B cell (primary cell): ENCODE results near the gene SORD. TPM values are rescaled to one million over a fixed set of nuclear protein-coding genes. Genes with fewer than 3 reads are reported as not detected.

ENCODE experiments used
- ATAC-seq: fragments of 200-7000 bp; cut with Tn5 transposase; one replicate; pipeline ENCODE4 v1.10.0; 2021; ENCODE audit warnings: low read depth, mild to moderate bottlenecking, moderate number of reproducible peaks, moderate library complexity
- CTCF ChIA-PET: fragments of 350-600 bp; sonication (Branson Sonifier 250); formaldehyde crosslinking; loops from one replicate; lab custom pipeline; 2021; ENCODE audit warnings: antibody characterized with exemption, inconsistent platforms; lab: Charles Lee
- POLR2A ChIA-PET: fragments of 350-600 bp; sonication (Branson Sonifier 250); formaldehyde crosslinking; loops from one replicate; lab custom pipeline; 2021; ENCODE audit warnings: antibody characterized with exemption; lab: Charles Lee
- DNase-seq: peaks from one replicate; pipeline ENCODE4 v3.0.0; 2013
- H2AFZ ChIP-seq: 2 replicates; pipeline ENCODE4 v1.6.1; 2012; ENCODE audit warnings: mild to moderate bottlenecking, low read depth, low read length; ENCODE audit not compliant: insufficient read depth, poor library complexity, severe bottlenecking
- H3K27ac ChIP-seq, 2 donors: 1 replicate in 1 of 2; 2 replicates in 1 of 2; pipeline ENCODE4 v1.5.1; 2012 to 2013; ENCODE audit warnings: low read length in 2 of 2, mild to moderate bottlenecking in 2 of 2, moderate library complexity in 1 of 2
- H3K27me3 ChIP-seq, 4 experiments: fragments of 200-600 bp in 1 of 4; sonication (generic) in 1 of 4; replicated peaks in 1 of 4; 1 replicate in 2 of 4; 2 replicates in 2 of 4; pipeline versions ENCODE4 v1.6.1 to v1.7.0; 2013 to 2016; ENCODE audit warnings: low read length in 3 of 4, mild to moderate bottlenecking in 2 of 4, mixed read lengths in 1 of 4, moderate library complexity in 1 of 4; ENCODE audit not compliant: insufficient read depth in 4 of 4, control insufficient read depth in 3 of 4; ENCODE audit errors: control extremely low read depth in 1 of 4
- H3K36me3 ChIP-seq, 2 experiments: replicated peaks in 1 of 2; 1 replicate in 1 of 2; 2 replicates in 1 of 2; pipeline versions ENCODE4 v1.6.1 to v1.7.1; 2013; ENCODE audit warnings: low read length in 1 of 2; ENCODE audit not compliant: insufficient read depth in 2 of 2, control insufficient read depth in 1 of 2; ENCODE audit errors: control extremely low read depth in 1 of 2, extremely low read depth in 1 of 2
- H3K4me1 ChIP-seq, 2 donors: fragments of 200-600 bp in 1 of 2; sonication (generic) in 1 of 2; 1 replicate in 1 of 2; 2 replicates in 1 of 2; pipeline versions ENCODE4 v1.5.1 to v1.6.1; 2013 to 2017; ENCODE audit warnings: low read length in 2 of 2; ENCODE audit not compliant: control insufficient read depth in 2 of 2, insufficient read depth in 2 of 2
- H3K4me2 ChIP-seq: replicated peaks from 2 replicates; pipeline ENCODE3; 2012; ENCODE audit warnings: mild to moderate bottlenecking, low read depth, low read length; ENCODE audit not compliant: poor library complexity, severe bottlenecking
- H3K4me3 ChIP-seq, 5 experiments: fragments of 200-600 bp in 1 of 5; sonication (generic) in 1 of 5; 1 replicate in 3 of 5; 2 replicates in 2 of 5; pipeline versions ENCODE4 v1.5.1 to v1.7.0; 2011 to 2016; ENCODE audit warnings: low read length in 4 of 5, mild to moderate bottlenecking in 4 of 5, low read depth in 2 of 5, control low read depth in 1 of 5, moderate library complexity in 1 of 5; ENCODE audit not compliant: insufficient read depth in 1 of 5; ENCODE audit errors: control extremely low read depth in 1 of 5, extremely low read depth in 1 of 5
- H3K79me2 ChIP-seq: fragments of 200-600 bp; sonication (generic); one replicate; pipeline ENCODE4 v1.6.0; 2016; ENCODE audit warnings: low read length; ENCODE audit not compliant: control insufficient read depth, insufficient read depth
- H3K9ac ChIP-seq: fragments of 200-600 bp; sonication (generic); 2 replicates; pipeline ENCODE4 v1.6.1; 2017; ENCODE audit warnings: mild to moderate bottlenecking, low read length, moderate library complexity
- H3K9me3 ChIP-seq, 3 donors: one replicate each; pipeline versions ENCODE4 v1.6.1 to v1.7.1; 2013; ENCODE audit warnings: low read length in 2 of 3; ENCODE audit not compliant: control insufficient read depth in 2 of 3, insufficient read depth in 1 of 3; ENCODE audit errors: control extremely low read depth in 1 of 3
- H4K20me1 ChIP-seq: 2 replicates; pipeline ENCODE4 v1.6.0; 2012; ENCODE audit warnings: mild to moderate bottlenecking, low read length; ENCODE audit not compliant: insufficient read depth, control insufficient read depth, poor library complexity, severe bottlenecking
- H3K27ac Mint-ChIP-seq: one replicate; pipeline ENCODE4 v1.8.0; 2021; ENCODE audit warnings: mixed read lengths
- H3K27me3 Mint-ChIP-seq: one replicate; pipeline ENCODE4 v1.8.0; 2021; ENCODE audit warnings: mixed read lengths
- H3K4me1 Mint-ChIP-seq: one replicate; pipeline ENCODE4 v1.8.0; 2021; ENCODE audit warnings: mixed read lengths
- H3K4me3 Mint-ChIP-seq: one replicate; pipeline ENCODE4 v1.8.0; 2021; ENCODE audit warnings: mixed read lengths
- H3K9me3 Mint-ChIP-seq: one replicate; pipeline ENCODE4 v1.8.0; 2022; ENCODE audit warnings: mixed read lengths; ENCODE audit not compliant: insufficient read depth
- EZH2 ChIP-seq: IDR thresholded peaks from 2 replicates; pipeline ENCODE4 v1.6.1; 2012; ENCODE audit warnings: borderline replicate concordance, low read depth, mild to moderate bottlenecking, moderate library complexity, low read length; ENCODE audit not compliant: insufficient read depth, poor library complexity, severe bottlenecking
- WGBS: methylation state at CpG from one replicate; pipeline ENCODE4 v1.1.5; 2013; ENCODE audit warnings: missing lambda C conversion rate; ENCODE audit not compliant: insufficient coverage; 5-methylcytosine and 5-hydroxymethylcytosine counted together
- intact Hi-C: fragments of 100-400 bp; cut with micrococcal nuclease; formaldehyde crosslinking; loops from one replicate; pipeline ENCODE4 v1.10.0; 2022
- polyA plus RNA-seq: library from polyadenylated mRNA; depleted of rRNA; stranded (reverse); fragments of >200 nt; gene quantifications from 2 replicates; pipeline ENCODE4 v1.2.3, GENCODE V29; 2012
- total RNA-seq, 2 donors: library from RNA; stranded (reverse); fragments of 120-200 nt in 1 of 2; gene quantifications; 1 replicate in 1 of 2; 2 replicates in 1 of 2; pipeline versions ENCODE4 v1.2.3 to v1.2.4, GENCODE V29; 2013 to 2022
- TF ChIP-seq, protein P1 (sequence below): fragments of 200-600 bp; IDR thresholded peaks from one replicate; pipeline ENCODE4 v1.8.0; 2022; ENCODE audit warnings: antibody characterized with exemption, mild to moderate bottlenecking

SORD gene
- total and polyA plus RNA-seq, 2 donors (not counting 1 experiment from before 2014, with no cell fraction given), result 22.2 to 25.8 TPM

DNA sequence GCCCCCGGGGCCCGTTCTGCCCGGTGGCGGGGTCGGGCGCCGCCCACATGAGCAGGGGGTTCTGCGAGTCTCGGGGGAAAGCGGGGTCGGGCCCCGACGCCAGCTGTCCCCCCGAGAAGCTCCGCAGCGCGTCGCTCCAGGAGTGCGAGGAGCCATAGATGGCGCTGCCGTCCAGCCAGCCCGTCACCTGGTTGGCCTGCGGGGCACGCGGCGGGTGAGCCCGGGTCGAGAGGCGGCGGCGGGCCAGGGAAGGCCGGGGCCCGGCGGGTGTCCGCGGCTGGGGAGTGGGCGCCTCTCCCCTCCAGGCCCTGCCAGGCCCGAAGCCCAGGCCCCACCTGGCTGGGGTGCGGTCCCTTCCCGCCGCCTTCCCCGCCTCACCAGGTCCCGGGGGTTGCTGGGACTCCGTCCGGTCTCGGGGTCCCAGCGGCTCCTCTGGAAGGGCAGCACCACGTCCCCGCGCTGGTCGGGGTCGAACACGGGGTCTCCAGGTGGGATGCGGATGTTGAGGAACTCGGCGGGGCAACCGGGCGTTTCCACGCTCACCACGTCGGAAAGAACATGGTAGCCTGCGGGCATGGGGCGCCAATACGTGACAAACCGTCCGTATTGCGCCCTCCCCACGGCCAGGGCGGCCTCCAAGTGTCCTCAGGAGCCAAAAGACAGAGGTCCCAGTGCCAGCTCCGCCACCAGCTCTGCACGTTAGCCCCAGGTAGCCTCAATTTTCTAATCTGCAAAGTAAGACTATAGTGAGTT lies 88.6 kb downstream of the SORD start:
- H2AFZ ChIP-seq, result peak overlapping the region; percentile 9

More for the DNA sequence above, 88.6 kb downstream of the SORD start:
- H3K4me2 ChIP-seq, result peak overlapping the region; percentile 72
- H3K36me3 ChIP-seq, result no peaks in the 10 kb centered on the region
- H3K4me1 ChIP-seq, result peaks cover 39 to 48% of the 10 kb centered on the region in 2 donors
- H3K79me2 ChIP-seq, result no peaks in the 10 kb centered on the region
- no peak for TF ChIP-seq EZH2
- TF ChIP-seq, protein P1, sequence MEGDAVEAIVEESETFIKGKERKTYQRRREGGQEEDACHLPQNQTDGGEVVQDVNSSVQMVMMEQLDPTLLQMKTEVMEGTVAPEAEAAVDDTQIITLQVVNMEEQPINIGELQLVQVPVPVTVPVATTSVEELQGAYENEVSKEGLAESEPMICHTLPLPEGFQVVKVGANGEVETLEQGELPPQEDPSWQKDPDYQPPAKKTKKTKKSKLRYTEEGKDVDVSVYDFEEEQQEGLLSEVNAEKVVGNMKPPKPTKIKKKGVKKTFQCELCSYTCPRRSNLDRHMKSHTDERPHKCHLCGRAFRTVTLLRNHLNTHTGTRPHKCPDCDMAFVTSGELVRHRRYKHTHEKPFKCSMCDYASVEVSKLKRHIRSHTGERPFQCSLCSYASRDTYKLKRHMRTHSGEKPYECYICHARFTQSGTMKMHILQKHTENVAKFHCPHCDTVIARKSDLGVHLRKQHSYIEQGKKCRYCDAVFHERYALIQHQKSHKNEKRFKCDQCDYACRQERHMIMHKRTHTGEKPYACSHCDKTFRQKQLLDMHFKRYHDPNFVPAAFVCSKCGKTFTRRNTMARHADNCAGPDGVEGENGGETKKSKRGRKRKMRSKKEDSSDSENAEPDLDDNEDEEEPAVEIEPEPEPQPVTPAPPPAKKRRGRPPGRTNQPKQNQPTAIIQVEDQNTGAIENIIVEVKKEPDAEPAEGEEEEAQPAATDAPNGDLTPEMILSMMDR, result no peak
- H3K27ac ChIP-seq, result no peak overlapping the region
- ATAC-seq (no peak), DNase-seq (no peak)
- intact Hi-C loops, result loop anchor here (10.0 kb wide), 1 partner anchor 83 kb away; no protein-coding TSS in a partner anchor
- Mint-ChIP-seq H3K4me3 (peak overlapping the region; percentile 85), H3K27me3 (peaks cover 74% of the 10 kb centered on the region), H3K27ac (no peak overlapping the region), H3K9me3 (no peaks in the 10 kb centered on the region), H3K4me1 (peaks cover 42% of the 10 kb centered on the region)
- no peaks in the 10 kb centered on the region for H4K20me1 ChIP-seq
- 15% methylated on average over 54 of the region's 71 CpGs for WGBS
- POLR2A ChIA-PET, result interaction anchor here (0.5 kb wide), 1 partner anchor 26 kb away, joined by 3 read pairs; no protein-coding TSS in a partner anchor
- peaks cover 0 to 73% (median 52%) of the 10 kb centered on the region in 4 experiments for H3K27me3 ChIP-seq
- CTCF ChIA-PET, result interaction anchor here (0.6 to 5.5 kb wide), 5 partner anchors 15 to 258 kb away, joined by 3 to 32 read pairs (median 4); no protein-coding TSS in a partner anchor
- H3K9ac ChIP-seq, result no peak overlapping the region
- H3K4me3 ChIP-seq, result no peak overlapping the region
- peaks cover 0 to 36% (median 0%) of the 10 kb centered on the region in 3 donors for H3K9me3 ChIP-seq
